Sigmoid colon (tissue), 7 donors: Measurements from ENCODE around the gene ZNF771. TPM values are rescaled to one million over a fixed set of nuclear protein-coding genes. Genes with fewer than 3 reads are reported as not detected.
A peak's percentile ranks its signal among the peaks of the same experiment; 100 is the strongest.

ENCODE experiments used
- DNase-seq: peaks from one replicate; pipeline ENCODE4 v3.0.0-alpha.2; 2019
- H3K27ac ChIP-seq, 4 donors: fragments of 200-600 bp; sonication (generic); one replicate each; pipeline ENCODE4 v1.5.1; 2016 to 2019; ENCODE audit warnings: mild to moderate bottlenecking in 1 of 4
- H3K27me3 ChIP-seq, 3 donors: fragments of 200-600 bp; sonication (generic); one replicate each; pipeline ENCODE4 v1.5.1; 2019; ENCODE audit warnings: mild to moderate bottlenecking in 1 of 3
- H3K36me3 ChIP-seq, 4 donors: fragments of 200-600 bp; sonication (generic); one replicate each; pipeline ENCODE4 v1.5.1; 2016 to 2019
- H3K4me1 ChIP-seq, 4 donors: fragments of 200-600 bp; sonication (generic); one replicate each; pipeline ENCODE4 v1.5.1; 2017 to 2019
- H3K4me3 ChIP-seq, 4 donors: fragments of 200-600 bp; sonication (generic); one replicate each; pipeline ENCODE4 v1.5.1; 2017 to 2019; ENCODE audit warnings: mild to moderate bottlenecking in 2 of 4, moderate library complexity in 1 of 4
- H3K9me3 ChIP-seq, 4 donors: fragments of 200-600 bp in 3 of 4; sonication (generic) in 3 of 4; one replicate each; pipeline versions ENCODE4 v1.5.1 to v1.6.1; 2013 to 2019
- EP300 ChIP-seq, 4 donors: sonication (generic); formaldehyde crosslinking; IDR thresholded peaks; one replicate each; pipeline ENCODE4 v1.6.1; 2017; ENCODE audit warnings: antibody characterized with exemption in 4 of 4
- POLR2A ChIP-seq, 2 donors: fragments of 450-650 bp; IDR thresholded peaks; one replicate each; pipeline ENCODE4 v1.6.1; 2016; ENCODE audit warnings: antibody characterized with exemption in 2 of 2, mild to moderate bottlenecking in 2 of 2, moderate library complexity in 2 of 2
- POLR2AphosphoS5 ChIP-seq, 4 donors: sonication (generic); formaldehyde crosslinking; IDR thresholded peaks; one replicate each; pipeline ENCODE4 v1.6.1; 2017; ENCODE audit warnings: antibody characterized with exemption in 4 of 4
- WGBS, 2 donors: extraction: QIAGEN DNeasy Blood & Tissue Kit; methylation state at CpG; one replicate each; pipeline ENCODE4 v1.1.7; 2013; 5-methylcytosine and 5-hydroxymethylcytosine counted together
- intact Hi-C: fragments of 100-400 bp; cut with DNase I; formaldehyde crosslinking; loops from one replicate; pipeline ENCODE4 v1.15.1; 2023
- polyA plus RNA-seq, 3 donors: library from polyadenylated mRNA; stranded (reverse); fragments of 200-250 nt; gene quantifications; one replicate each; pipeline ENCODE4 v1.2.3, GENCODE V29; 2013
- total RNA-seq, 4 donors: library from RNA; depleted of rRNA; stranded (reverse); fragments of >200 nt; gene quantifications; one replicate each; pipeline ENCODE4 v1.1.0, GENCODE V29; 2016
- TF ChIP-seq, protein P1 (sequence below), 4 experiments: fragments of 450-650 bp in 3 of 4; fragments of 200-600 bp in 1 of 4; IDR thresholded peaks; one replicate each; pipeline ENCODE4 v1.5.1; 2016 to 2019; ENCODE audit warnings: antibody characterized with exemption in 4 of 4, mild to moderate bottlenecking in 3 of 4, moderate library complexity in 2 of 4
- donor health status: healthy with polysubstance abuse.
- donor health status: Bipolar disorder and iron deficiency.
- donor health status: healthy.

ZNF771 gene
- total and polyA plus RNA-seq, 7 donors: 2.5 to 30.7 (median 17.4) TPM

DNA sequence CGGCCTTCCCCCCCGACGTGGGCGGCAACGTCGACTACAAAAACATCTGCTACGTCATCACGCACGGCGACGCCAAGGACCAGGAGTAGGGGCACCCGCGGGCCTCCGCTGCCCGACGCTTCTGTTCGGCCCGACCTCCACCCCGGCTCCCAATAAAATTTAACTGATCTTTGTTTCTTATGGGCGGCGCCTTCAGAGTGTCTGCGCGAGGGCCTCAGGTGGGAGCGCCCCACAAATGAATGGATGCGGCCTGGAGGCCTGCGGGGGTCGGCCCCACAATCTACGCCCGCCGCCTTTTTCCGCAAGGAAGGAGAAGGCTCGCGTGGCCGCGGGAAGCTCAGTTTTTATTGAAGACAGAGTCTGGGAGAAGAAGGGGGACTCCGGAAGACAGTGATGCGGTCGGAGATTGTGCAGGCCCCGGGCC lies 29.6 kb upstream of the ZNF771 start:
- peak overlapping the region; percentile 96 to 100 (median 98) for H3K27ac ChIP-seq
- DNase-seq: peak; percentile 98
- peak overlapping the region; percentile 37 to 80 (median 73) for H3K4me3 ChIP-seq
- H3K9me3 ChIP-seq: no peaks in the 10 kb centered on the region
- no peaks in the 10 kb centered on the region for H3K36me3 ChIP-seq
- H3K4me1 ChIP-seq: peaks cover 0 to 23% (median 20%) of the 10 kb centered on the region in 4 donors
- no peaks in the 10 kb centered on the region for H3K27me3 ChIP-seq
- intact Hi-C loops: loop anchor here (2.0 to 10.0 kb wide), 2 partner anchors 17 to 283 kb away; partner anchors contain the start of genes TBX6, YPEL3 and ZNF48
- TF ChIP-seq, protein P1, sequence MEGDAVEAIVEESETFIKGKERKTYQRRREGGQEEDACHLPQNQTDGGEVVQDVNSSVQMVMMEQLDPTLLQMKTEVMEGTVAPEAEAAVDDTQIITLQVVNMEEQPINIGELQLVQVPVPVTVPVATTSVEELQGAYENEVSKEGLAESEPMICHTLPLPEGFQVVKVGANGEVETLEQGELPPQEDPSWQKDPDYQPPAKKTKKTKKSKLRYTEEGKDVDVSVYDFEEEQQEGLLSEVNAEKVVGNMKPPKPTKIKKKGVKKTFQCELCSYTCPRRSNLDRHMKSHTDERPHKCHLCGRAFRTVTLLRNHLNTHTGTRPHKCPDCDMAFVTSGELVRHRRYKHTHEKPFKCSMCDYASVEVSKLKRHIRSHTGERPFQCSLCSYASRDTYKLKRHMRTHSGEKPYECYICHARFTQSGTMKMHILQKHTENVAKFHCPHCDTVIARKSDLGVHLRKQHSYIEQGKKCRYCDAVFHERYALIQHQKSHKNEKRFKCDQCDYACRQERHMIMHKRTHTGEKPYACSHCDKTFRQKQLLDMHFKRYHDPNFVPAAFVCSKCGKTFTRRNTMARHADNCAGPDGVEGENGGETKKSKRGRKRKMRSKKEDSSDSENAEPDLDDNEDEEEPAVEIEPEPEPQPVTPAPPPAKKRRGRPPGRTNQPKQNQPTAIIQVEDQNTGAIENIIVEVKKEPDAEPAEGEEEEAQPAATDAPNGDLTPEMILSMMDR (IDR thresholded peaks at IDR 0.05): no peak
- TF ChIP-seq POLR2AphosphoS5 (IDR thresholded peaks at IDR 0.05): peak; percentile 66 to 95 (median 82)
- peak; percentile 65 to 82 for TF ChIP-seq POLR2A (IDR thresholded peaks at IDR 0.05)
- peak in 1 of 4 donors; percentile 36 for TF ChIP-seq EP300 (IDR thresholded peaks at IDR 0.05)
- WGBS, 2 donors: 0% methylated on average over 39 of the region's 39 CpGs

- DNase-seq: peak; percentile 100
- Histone ChIP-seq H3K4me1 (peaks cover 0 to 23% (median 20%) of the 10 kb centered on the region in 4 donors), H3K36me3 (no peaks in the 10 kb centered on the region), H3K27ac (peak overlapping the region; percentile 96 to 100 (median 98)), H3K27me3 (no peaks in the 10 kb centered on the region), H3K9me3 (no peaks in the 10 kb centered on the region), H3K4me3 (peak overlapping the region; percentile 51 to 80 (median 73))
- TF ChIP-seq EP300 (IDR thresholded peaks at IDR 0.05): no peak
- peak; percentile 83 to 93 (median 92) for TF ChIP-seq POLR2AphosphoS5 (IDR thresholded peaks at IDR 0.05)
- TF ChIP-seq, protein P1 (IDR thresholded peaks at IDR 0.05): peak in 1 of 4 experiments; percentile 16
- peak; percentile 35 to 76 for TF ChIP-seq POLR2A (IDR thresholded peaks at IDR 0.05)
- WGBS, 2 donors: 1% methylated on average over 67 of the region's 67 CpGs
- intact Hi-C loops: loop anchor here (2.0 to 10.0 kb wide), 2 partner anchors 16 to 284 kb away; partner anchors contain the start of genes TBX6, YPEL3 and ZNF48
These were observed 28.9 kb upstream of the ZNF771 start for GRCh38 chr16:30378236-30379157.

- Histone ChIP-seq H3K36me3 (no peaks in the 10 kb centered on the region), H3K4me1 (peaks cover 0 to 23% (median 20%) of the 10 kb centered on the region in 4 donors), H3K4me3 (peak overlapping the region; percentile 51 to 80 (median 73)), H3K27me3 (no peaks in the 10 kb centered on the region), H3K27ac (peak overlapping the region; percentile 96 to 100 (median 98)), H3K9me3 (no peaks in the 10 kb centered on the region)
- no peak for TF ChIP-seq POLR2AphosphoS5 (IDR thresholded peaks at IDR 0.05)
- TF ChIP-seq, protein P1 (IDR thresholded peaks at IDR 0.05): no peak
- no peak for TF ChIP-seq EP300 (IDR thresholded peaks at IDR 0.05)
- TF ChIP-seq POLR2A (IDR thresholded peaks at IDR 0.05): no peak
- WGBS, 2 donors: 26 to 38% methylated on average over 27 of the region's 27 CpGs
- intact Hi-C loops: loop anchor here (2.0 to 10.0 kb wide), 2 partner anchors 16 to 284 kb away; partner anchors contain the start of genes TBX6, YPEL3 and ZNF48
- DNase-seq: no peak
These were observed 28.1 kb upstream of the ZNF771 start for GRCh38 chr16:30379158-30379783.

DNA sequence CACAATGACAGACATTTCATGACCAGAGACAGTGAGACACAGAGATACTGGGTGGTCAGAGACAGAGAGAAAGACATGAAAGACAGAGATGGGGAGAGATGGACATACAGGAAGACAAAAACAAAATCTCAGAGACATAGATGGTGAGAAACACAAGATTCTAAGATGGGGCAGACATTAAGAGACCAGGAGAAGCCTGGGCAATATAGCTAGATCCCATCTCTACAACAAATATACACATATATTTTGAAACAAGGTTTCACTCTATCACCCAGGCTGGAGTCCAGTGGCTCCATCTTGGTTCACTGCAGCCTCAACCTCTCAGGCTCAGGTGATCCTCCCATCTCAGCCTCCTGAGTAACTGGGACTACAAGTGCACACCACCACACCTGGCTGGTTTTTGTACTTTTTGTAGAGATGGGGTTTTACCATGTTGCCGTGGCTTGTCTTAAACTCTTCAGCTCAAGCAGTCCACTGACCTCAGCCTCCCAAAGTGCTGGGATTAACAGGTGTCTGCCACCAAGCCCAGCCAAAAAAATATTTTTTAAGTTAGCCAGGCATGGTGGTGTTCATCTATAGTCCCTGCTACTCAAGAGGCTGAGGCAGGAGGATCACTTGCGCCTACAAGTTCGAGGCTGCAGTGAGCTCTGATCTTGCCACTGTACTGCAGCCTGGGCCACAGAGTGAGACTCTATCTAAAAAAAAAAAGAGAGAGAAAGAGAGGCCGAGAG lies 27.2 kb upstream of the ZNF771 start:
- Histone ChIP-seq H3K9me3 (no peaks in the 10 kb centered on the region), H3K4me3 (no peak overlapping the region), H3K4me1 (peaks cover 0 to 23% (median 20%) of the 10 kb centered on the region in 4 donors), H3K27me3 (no peaks in the 10 kb centered on the region), H3K27ac (peak overlapping the region in 1 of 4 donors; percentile 98), H3K36me3 (no peaks in the 10 kb centered on the region)
- TF ChIP-seq, protein P1 (IDR thresholded peaks at IDR 0.05): no peak
- TF ChIP-seq POLR2A (IDR thresholded peaks at IDR 0.05): no peak
- TF ChIP-seq EP300 (IDR thresholded peaks at IDR 0.05): no peak
- WGBS, 2 donors: 85 to 96% methylated on average over 4 of the region's 4 CpGs
- DNase-seq: no peak
- intact Hi-C loops: no loop called here
